B cell (primary cell): ENCODE measurements around the gene BICDL1. TPM values are rescaled to one million over a fixed set of nuclear protein-coding genes. Genes with fewer than 3 reads are reported as not detected.

Experiments
- ATAC-seq: fragments of 200-7000 bp; cut with Tn5 transposase; one replicate; pipeline ENCODE4 v1.10.0; 2021; ENCODE audit warnings: low read depth, mild to moderate bottlenecking, moderate number of reproducible peaks, moderate library complexity
- CTCF ChIA-PET: fragments of 350-600 bp; sonication (Branson Sonifier 250); formaldehyde crosslinking; loops from one replicate; lab custom pipeline; 2021; ENCODE audit warnings: antibody characterized with exemption, inconsistent platforms; lab: Charles Lee
- POLR2A ChIA-PET: fragments of 350-600 bp; sonication (Branson Sonifier 250); formaldehyde crosslinking; loops from one replicate; lab custom pipeline; 2021; ENCODE audit warnings: antibody characterized with exemption; lab: Charles Lee
- DNase-seq: peaks from one replicate; pipeline ENCODE4 v3.0.0; 2013
- H2AFZ ChIP-seq: 2 replicates; pipeline ENCODE4 v1.6.1; 2012; ENCODE audit warnings: mild to moderate bottlenecking, low read depth, low read length; ENCODE audit not compliant: insufficient read depth, poor library complexity, severe bottlenecking
- H3K27ac ChIP-seq, 2 donors: 1 replicate in 1 of 2; 2 replicates in 1 of 2; pipeline ENCODE4 v1.5.1; 2012 to 2013; ENCODE audit warnings: low read length in 2 of 2, mild to moderate bottlenecking in 2 of 2, moderate library complexity in 1 of 2
- H3K27me3 ChIP-seq, 4 experiments: fragments of 200-600 bp in 1 of 4; sonication (generic) in 1 of 4; replicated peaks in 1 of 4; 1 replicate in 2 of 4; 2 replicates in 2 of 4; pipeline versions ENCODE4 v1.6.1 to v1.7.0; 2013 to 2016; ENCODE audit warnings: low read length in 3 of 4, mild to moderate bottlenecking in 2 of 4, mixed read lengths in 1 of 4, moderate library complexity in 1 of 4; ENCODE audit not compliant: insufficient read depth in 4 of 4, control insufficient read depth in 3 of 4; ENCODE audit errors: control extremely low read depth in 1 of 4
- H3K36me3 ChIP-seq, 2 experiments: replicated peaks in 1 of 2; 1 replicate in 1 of 2; 2 replicates in 1 of 2; pipeline versions ENCODE4 v1.6.1 to v1.7.1; 2013; ENCODE audit warnings: low read length in 1 of 2; ENCODE audit not compliant: insufficient read depth in 2 of 2, control insufficient read depth in 1 of 2; ENCODE audit errors: control extremely low read depth in 1 of 2, extremely low read depth in 1 of 2
- H3K4me1 ChIP-seq, 2 donors: fragments of 200-600 bp in 1 of 2; sonication (generic) in 1 of 2; 1 replicate in 1 of 2; 2 replicates in 1 of 2; pipeline versions ENCODE4 v1.5.1 to v1.6.1; 2013 to 2017; ENCODE audit warnings: low read length in 2 of 2; ENCODE audit not compliant: control insufficient read depth in 2 of 2, insufficient read depth in 2 of 2
- H3K4me2 ChIP-seq: replicated peaks from 2 replicates; pipeline ENCODE3; 2012; ENCODE audit warnings: mild to moderate bottlenecking, low read depth, low read length; ENCODE audit not compliant: poor library complexity, severe bottlenecking
- H3K4me3 ChIP-seq, 5 experiments: fragments of 200-600 bp in 1 of 5; sonication (generic) in 1 of 5; 1 replicate in 3 of 5; 2 replicates in 2 of 5; pipeline versions ENCODE4 v1.5.1 to v1.7.0; 2011 to 2016; ENCODE audit warnings: low read length in 4 of 5, mild to moderate bottlenecking in 4 of 5, low read depth in 2 of 5, control low read depth in 1 of 5, moderate library complexity in 1 of 5; ENCODE audit not compliant: insufficient read depth in 1 of 5; ENCODE audit errors: control extremely low read depth in 1 of 5, extremely low read depth in 1 of 5
- H3K79me2 ChIP-seq: fragments of 200-600 bp; sonication (generic); one replicate; pipeline ENCODE4 v1.6.0; 2016; ENCODE audit warnings: low read length; ENCODE audit not compliant: control insufficient read depth, insufficient read depth
- H3K9ac ChIP-seq: fragments of 200-600 bp; sonication (generic); 2 replicates; pipeline ENCODE4 v1.6.1; 2017; ENCODE audit warnings: mild to moderate bottlenecking, low read length, moderate library complexity
- H3K9me3 ChIP-seq, 3 donors: one replicate each; pipeline versions ENCODE4 v1.6.1 to v1.7.1; 2013; ENCODE audit warnings: low read length in 2 of 3; ENCODE audit not compliant: control insufficient read depth in 2 of 3, insufficient read depth in 1 of 3; ENCODE audit errors: control extremely low read depth in 1 of 3
- H4K20me1 ChIP-seq: 2 replicates; pipeline ENCODE4 v1.6.0; 2012; ENCODE audit warnings: mild to moderate bottlenecking, low read length; ENCODE audit not compliant: insufficient read depth, control insufficient read depth, poor library complexity, severe bottlenecking
- H3K27ac Mint-ChIP-seq: one replicate; pipeline ENCODE4 v1.8.0; 2021; ENCODE audit warnings: mixed read lengths
- H3K27me3 Mint-ChIP-seq: one replicate; pipeline ENCODE4 v1.8.0; 2021; ENCODE audit warnings: mixed read lengths
- H3K4me1 Mint-ChIP-seq: one replicate; pipeline ENCODE4 v1.8.0; 2021; ENCODE audit warnings: mixed read lengths
- H3K4me3 Mint-ChIP-seq: one replicate; pipeline ENCODE4 v1.8.0; 2021; ENCODE audit warnings: mixed read lengths
- H3K9me3 Mint-ChIP-seq: one replicate; pipeline ENCODE4 v1.8.0; 2022; ENCODE audit warnings: mixed read lengths; ENCODE audit not compliant: insufficient read depth
- EZH2 ChIP-seq: IDR thresholded peaks from 2 replicates; pipeline ENCODE4 v1.6.1; 2012; ENCODE audit warnings: borderline replicate concordance, low read depth, mild to moderate bottlenecking, moderate library complexity, low read length; ENCODE audit not compliant: insufficient read depth, poor library complexity, severe bottlenecking
- WGBS: methylation state at CpG from one replicate; pipeline ENCODE4 v1.1.5; 2013; ENCODE audit warnings: missing lambda C conversion rate; ENCODE audit not compliant: insufficient coverage; 5-methylcytosine and 5-hydroxymethylcytosine counted together
- intact Hi-C: fragments of 100-400 bp; cut with micrococcal nuclease; formaldehyde crosslinking; loops from one replicate; pipeline ENCODE4 v1.10.0; 2022
- polyA plus RNA-seq: library from polyadenylated mRNA; depleted of rRNA; stranded (reverse); fragments of >200 nt; gene quantifications from 2 replicates; pipeline ENCODE4 v1.2.3, GENCODE V29; 2012
- total RNA-seq, 2 donors: library from RNA; stranded (reverse); fragments of 120-200 nt in 1 of 2; gene quantifications; 1 replicate in 1 of 2; 2 replicates in 1 of 2; pipeline versions ENCODE4 v1.2.3 to v1.2.4, GENCODE V29; 2013 to 2022
- TF ChIP-seq, protein P1 (sequence below): fragments of 200-600 bp; IDR thresholded peaks from one replicate; pipeline ENCODE4 v1.8.0; 2022; ENCODE audit warnings: antibody characterized with exemption, mild to moderate bottlenecking

Gene BICDL1
- total and polyA plus RNA-seq, 2 donors (not counting 1 experiment from before 2014, with no cell fraction given), result 15.6 to 41.5 TPM

DNA sequence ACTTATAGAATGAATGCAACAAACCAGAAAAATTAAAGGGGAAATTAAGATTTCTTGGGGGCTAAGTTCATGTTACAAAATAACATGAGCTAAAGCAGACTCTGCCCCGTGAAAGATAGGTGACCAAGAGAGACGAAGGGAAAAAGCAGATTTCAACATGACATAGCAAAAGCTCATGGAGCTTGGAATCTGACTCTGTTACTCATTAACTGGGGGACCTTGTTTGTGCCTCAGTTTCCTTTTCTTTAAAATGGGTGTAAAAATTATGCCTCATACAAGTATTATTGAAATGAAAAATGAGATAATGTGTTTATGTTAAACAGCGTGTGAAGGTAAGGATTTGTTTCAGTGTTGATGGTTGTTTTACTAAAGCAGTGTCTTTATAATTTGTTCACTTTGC lies 11.5 kb downstream of the BICDL1 start:
- H3K36me3 ChIP-seq, result no peaks in the 10 kb centered on the region
- CTCF ChIA-PET, result interaction anchor here (0.7 kb wide), 1 partner anchor 98 kb away, joined by 3 read pairs; no protein-coding TSS in a partner anchor
- POLR2A ChIA-PET, result interaction anchor here (0.6 kb wide), 1 partner anchor 11 kb away, joined by 6 read pairs; no protein-coding TSS in a partner anchor

DNA sequence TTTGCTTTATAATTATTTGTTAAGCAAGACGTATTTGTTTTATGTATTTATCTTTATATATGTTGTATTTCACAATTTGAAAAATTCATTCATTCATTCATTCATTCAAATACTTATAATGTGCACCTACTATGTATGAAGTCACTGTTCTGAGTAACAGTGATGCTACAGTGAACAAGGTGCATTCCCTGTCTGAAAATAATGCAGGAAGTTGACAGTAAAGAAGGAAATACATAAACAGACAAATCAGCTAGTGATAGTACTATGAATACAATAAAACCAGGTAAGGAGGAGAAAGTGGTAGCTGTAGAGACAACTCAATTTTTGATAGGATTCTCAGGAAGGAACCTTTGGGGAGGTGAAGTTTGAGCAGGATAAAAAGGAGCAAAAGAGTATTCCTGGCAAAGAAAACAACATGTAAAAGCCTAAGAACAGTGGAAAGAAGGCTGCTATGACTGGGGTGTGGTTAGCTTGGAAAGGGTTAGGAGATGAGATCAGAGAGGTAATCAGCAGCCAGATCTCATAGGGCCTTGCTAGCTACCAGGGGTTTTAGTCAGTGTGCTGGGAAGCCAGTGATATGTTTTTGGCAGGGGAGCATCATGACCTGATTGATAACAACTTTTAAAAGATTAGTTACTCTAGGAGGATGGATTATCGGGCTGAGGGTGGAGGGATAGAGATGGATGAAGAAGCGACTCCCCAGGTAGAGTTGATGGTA lies 17.4 kb downstream of the BICDL1 start:
- Mint-ChIP-seq H3K27me3 (no peaks in the 10 kb centered on the region), H3K4me1 (peaks cover 27% of the 10 kb centered on the region), H3K27ac (no peak overlapping the region), H3K4me3 (peak overlapping the region; percentile 1), H3K9me3 (no peaks in the 10 kb centered on the region)
- ChIA-PET CTCF (interaction anchor here (1.2 to 1.5 kb wide), 2 partner anchors 17 to 18 kb away, joined by 4 to 5 read pairs; partner anchors contain the start of gene BICDL1), POLR2A (interaction anchor here (1.2 kb wide), 1 partner anchor 16 kb away, joined by 4 read pairs; no protein-coding TSS in a partner anchor)
- Histone ChIP-seq H3K4me2 (no peak overlapping the region), H3K79me2 (no peaks in the 10 kb centered on the region), H3K9ac (no peak overlapping the region), H3K27me3 (no peaks in the 10 kb centered on the region), H3K9me3 (no peaks in the 10 kb centered on the region), H3K27ac (no peak overlapping the region), H3K4me3 (no peak overlapping the region), H4K20me1 (no peaks in the 10 kb centered on the region), H2AFZ (no peak overlapping the region), H3K36me3 (no peaks in the 10 kb centered on the region), H3K4me1 (peaks cover 15% of the 10 kb centered on the region in 2 donors)
- no peak for TF ChIP-seq EZH2
- TF ChIP-seq, protein P1, sequence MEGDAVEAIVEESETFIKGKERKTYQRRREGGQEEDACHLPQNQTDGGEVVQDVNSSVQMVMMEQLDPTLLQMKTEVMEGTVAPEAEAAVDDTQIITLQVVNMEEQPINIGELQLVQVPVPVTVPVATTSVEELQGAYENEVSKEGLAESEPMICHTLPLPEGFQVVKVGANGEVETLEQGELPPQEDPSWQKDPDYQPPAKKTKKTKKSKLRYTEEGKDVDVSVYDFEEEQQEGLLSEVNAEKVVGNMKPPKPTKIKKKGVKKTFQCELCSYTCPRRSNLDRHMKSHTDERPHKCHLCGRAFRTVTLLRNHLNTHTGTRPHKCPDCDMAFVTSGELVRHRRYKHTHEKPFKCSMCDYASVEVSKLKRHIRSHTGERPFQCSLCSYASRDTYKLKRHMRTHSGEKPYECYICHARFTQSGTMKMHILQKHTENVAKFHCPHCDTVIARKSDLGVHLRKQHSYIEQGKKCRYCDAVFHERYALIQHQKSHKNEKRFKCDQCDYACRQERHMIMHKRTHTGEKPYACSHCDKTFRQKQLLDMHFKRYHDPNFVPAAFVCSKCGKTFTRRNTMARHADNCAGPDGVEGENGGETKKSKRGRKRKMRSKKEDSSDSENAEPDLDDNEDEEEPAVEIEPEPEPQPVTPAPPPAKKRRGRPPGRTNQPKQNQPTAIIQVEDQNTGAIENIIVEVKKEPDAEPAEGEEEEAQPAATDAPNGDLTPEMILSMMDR, result no peak
- no peak for DNase-seq
- intact Hi-C loops, result no loop called here
- ATAC-seq, result no peak
- 100% methylated on average over 2 of the region's 3 CpGs for WGBS

More for the DNA sequence above, 11.5 kb downstream of the BICDL1 start:
- Mint-ChIP-seq H3K27ac (no peak overlapping the region), H3K4me1 (no peaks in the 10 kb centered on the region), H3K4me3 (no peak overlapping the region), H3K9me3 (no peaks in the 10 kb centered on the region), H3K27me3 (no peaks in the 10 kb centered on the region)
- intact Hi-C loops, result no loop called here
- no peak overlapping the region for H3K4me2 ChIP-seq
- no peak overlapping the region for H3K27ac ChIP-seq
- H3K9me3 ChIP-seq, result no peaks in the 10 kb centered on the region
- H3K79me2 ChIP-seq, result no peaks in the 10 kb centered on the region
- TF ChIP-seq, protein P1, result no peak
- no peak for TF ChIP-seq EZH2
- no peaks in the 10 kb centered on the region for H3K4me1 ChIP-seq
- DNase-seq, result no peak
- ATAC-seq, result no peak
- no peak overlapping the region for H3K4me3 ChIP-seq
- no peak overlapping the region for H3K9ac ChIP-seq
- H2AFZ ChIP-seq, result no peak overlapping the region
- no peaks in the 10 kb centered on the region for H3K27me3 ChIP-seq
- WGBS, result 95% methylated on average over 2 of the region's 3 CpGs
- H4K20me1 ChIP-seq, result no peaks in the 10 kb centered on the region
